HT1080 (cell line): ENCODE data around the gene TSHZ2. TPM values are rescaled to one million over a fixed set of nuclear protein-coding genes. Genes with fewer than 3 reads are reported as not detected.
"Not testable (repeated sequence)": the region's sequence is repeated elsewhere in the genome, so short reads cannot be mapped to it uniquely, and the experiment has no call there.

ENCODE experiments used
- DNase-seq: peaks from one replicate; pipeline ENCODE4 v3.0.0-alpha.2; 2015; ENCODE audit warnings: low read depth
- total RNA-seq: library from RNA; depleted of rRNA; stranded (reverse); fragments of >200 nt; shearing (Covaris generic); gene quantifications from 2 replicates; pipeline ENCODE4 v1.2.3, GENCODE V29; 2014

TSHZ2 gene
- total RNA-seq, 1 experiment from 2014 or later = not detected

- DNase-seq = no peak
Measured at GRCh38 chr20:53438368-53438767, 466.2 kb downstream of the TSHZ2 start.

GRCh38 chr20:53439046-53439445, 466.9 kb downstream of the TSHZ2 start:
- no peak for DNase-seq

- no peak for DNase-seq
Measured at GRCh38 chr20:53439616-53440015, 467.5 kb downstream of the TSHZ2 start.

GRCh38 chr20:53444401-53445149, 472.4 kb downstream of the TSHZ2 start:
- DNase-seq = no peak

- no peak for DNase-seq
Measured at GRCh38 chr20:53445321-53445731, 473.2 kb downstream of the TSHZ2 start.

- DNase-seq = no peak
Measured at GRCh38 chr20:53445932-53446331, 473.8 kb downstream of the TSHZ2 start.

GRCh38 chr20:53447316-53447715, 475.2 kb downstream of the TSHZ2 start:
- no peak for DNase-seq

GRCh38 chr20:53448426-53448825, 476.3 kb downstream of the TSHZ2 start:
- no peak for DNase-seq

GRCh38 chr20:53448875-53449274, 476.7 kb downstream of the TSHZ2 start:
- DNase-seq = no peak

GRCh38 chr20:53453076-53453475, 480.9 kb downstream of the TSHZ2 start:
- no peak for DNase-seq

- DNase-seq = no peak
Measured at GRCh38 chr20:53454675-53455276, 482.6 kb downstream of the TSHZ2 start.

GRCh38 chr20:53463101-53463972, 491.2 kb downstream of the TSHZ2 start:
- DNase-seq = no peak

GRCh38 chr20:53466279-53466678, 494.1 kb downstream of the TSHZ2 start:
- no peak for DNase-seq

- no peak for DNase-seq
Measured at GRCh38 chr20:53468587-53468986, 496.4 kb downstream of the TSHZ2 start.

GRCh38 chr20:53472859-53473258, 500.7 kb downstream of the TSHZ2 start:
- not testable (repeated sequence) for DNase-seq

- no peak for DNase-seq
Measured at GRCh38 chr20:53480913-53481312, 508.8 kb downstream of the TSHZ2 start.

GRCh38 chr20:53487461-53488200, 515.5 kb downstream of the TSHZ2 start:
- no peak for DNase-seq

- no peak for DNase-seq
Measured at GRCh38 chr20:53488775-53489272, 516.7 kb downstream of the TSHZ2 start.

GRCh38 chr20:53489528-53489927, 517.4 kb downstream of the TSHZ2 start:
- no peak for DNase-seq

GRCh38 chr20:53490620-53491019, 518.5 kb downstream of the TSHZ2 start:
- DNase-seq = no peak

GRCh38 chr20:53491462-53491861, 519.3 kb downstream of the TSHZ2 start:
- no peak for DNase-seq
